Measurements from ENCODE around the gene MTOR. TPM values are rescaled to one million over a fixed set of nuclear protein-coding genes. Genes with fewer than 3 reads are reported as not detected.

MTOR gene
- total and polyA plus RNA-seq, 2 donors (not counting 1 experiment from before 2014, with no cell fraction given) = 30.7 to 50.7 TPM

DNA sequence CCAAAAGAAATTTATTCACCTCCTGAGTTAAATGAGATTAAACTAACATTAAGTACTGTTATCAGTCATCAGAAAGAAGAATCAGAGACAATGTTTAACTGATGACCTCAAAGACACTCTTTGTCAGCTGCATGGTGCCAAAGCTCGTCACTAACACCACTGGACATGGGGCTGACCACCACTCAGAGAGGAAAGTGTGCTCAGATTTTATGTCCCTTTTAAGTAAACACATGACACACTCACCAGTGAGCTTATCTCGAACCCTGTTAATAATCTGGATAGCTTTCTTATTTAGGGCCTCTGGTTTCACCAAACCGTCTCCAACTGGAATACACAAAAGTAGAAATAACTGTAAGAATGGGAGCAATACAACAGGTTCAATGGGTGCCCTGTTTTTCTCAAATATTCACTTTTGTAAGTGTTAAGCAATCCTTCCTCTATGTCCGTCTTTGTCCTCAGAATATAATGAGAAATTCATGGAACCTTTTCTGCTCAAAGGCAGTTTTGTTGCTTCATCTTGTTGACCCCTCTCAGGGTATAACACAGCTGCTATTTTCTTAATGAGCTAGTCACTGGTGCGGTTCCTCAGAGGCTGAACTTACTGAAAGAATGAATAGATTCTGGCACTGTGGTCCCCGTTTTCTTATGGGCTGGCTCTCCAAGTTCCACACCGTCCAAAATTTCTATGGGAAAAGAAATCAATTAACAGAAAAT is 153.1 kb downstream of the MTOR start:
- no peak overlapping the region for H2AFZ ChIP-seq (ENCODE audit: insufficient read depth, low read depth, low read length, poor library complexity, severe bottlenecking)
- DNase-seq (no peak), ATAC-seq (ENCODE audit: low read depth) (no peak)
- WGBS (ENCODE audit: insufficient coverage) = 100% methylated on average over 2 of the region's 7 CpGs
- no peak overlapping the region for H3K9ac ChIP-seq (ENCODE audit: low read length)
- H3K27me3 Mint-ChIP-seq = no peaks in the 10 kb centered on the region
- H3K27ac Mint-ChIP-seq = no peak overlapping the region
- no peak overlapping the region for H3K4me2 ChIP-seq (replicated peaks; ENCODE audit: low read depth, low read length, poor library complexity, severe bottlenecking)
- no peak overlapping the region for H3K4me3 ChIP-seq (ENCODE audit: control extremely low read depth in 1 of 5, extremely low read depth in 1 of 5, insufficient read depth in 1 of 5, low read depth in 2 of 5, low read length in 4 of 5)
- H3K9me3 Mint-ChIP-seq (ENCODE audit: insufficient read depth) = no peaks in the 10 kb centered on the region
- no peak overlapping the region for H3K27ac ChIP-seq (ENCODE audit: low read length in 2 of 2)
- CTCF ChIA-PET = interaction anchor here (1.2 to 1.6 kb wide), 2 partner anchors 11 to 72 kb away, joined by 3 to 4 read pairs; no protein-coding TSS in a partner anchor
- POLR2A ChIA-PET = no interaction called here
- H3K36me3 ChIP-seq (replicated peaks in 1 of 2; ENCODE audit: control extremely low read depth in 1 of 2, control insufficient read depth in 1 of 2, extremely low read depth in 1 of 2, insufficient read depth in 2 of 2, low read length in 1 of 2) = peaks cover 1 to 49% of the 10 kb centered on the region in 2 experiments
- H4K20me1 ChIP-seq (ENCODE audit: control insufficient read depth, insufficient read depth, low read length, poor library complexity, severe bottlenecking) = no peaks in the 10 kb centered on the region
- no peaks in the 10 kb centered on the region for H3K4me1 ChIP-seq (ENCODE audit: control insufficient read depth in 2 of 2, insufficient read depth in 2 of 2, low read length in 2 of 2)
- TF ChIP-seq EZH2 (IDR thresholded peaks at IDR 0.05; ENCODE audit: borderline replicate concordance, insufficient read depth, low read depth, low read length, poor library complexity, severe bottlenecking) = no peak
- TF ChIP-seq, protein P1, sequence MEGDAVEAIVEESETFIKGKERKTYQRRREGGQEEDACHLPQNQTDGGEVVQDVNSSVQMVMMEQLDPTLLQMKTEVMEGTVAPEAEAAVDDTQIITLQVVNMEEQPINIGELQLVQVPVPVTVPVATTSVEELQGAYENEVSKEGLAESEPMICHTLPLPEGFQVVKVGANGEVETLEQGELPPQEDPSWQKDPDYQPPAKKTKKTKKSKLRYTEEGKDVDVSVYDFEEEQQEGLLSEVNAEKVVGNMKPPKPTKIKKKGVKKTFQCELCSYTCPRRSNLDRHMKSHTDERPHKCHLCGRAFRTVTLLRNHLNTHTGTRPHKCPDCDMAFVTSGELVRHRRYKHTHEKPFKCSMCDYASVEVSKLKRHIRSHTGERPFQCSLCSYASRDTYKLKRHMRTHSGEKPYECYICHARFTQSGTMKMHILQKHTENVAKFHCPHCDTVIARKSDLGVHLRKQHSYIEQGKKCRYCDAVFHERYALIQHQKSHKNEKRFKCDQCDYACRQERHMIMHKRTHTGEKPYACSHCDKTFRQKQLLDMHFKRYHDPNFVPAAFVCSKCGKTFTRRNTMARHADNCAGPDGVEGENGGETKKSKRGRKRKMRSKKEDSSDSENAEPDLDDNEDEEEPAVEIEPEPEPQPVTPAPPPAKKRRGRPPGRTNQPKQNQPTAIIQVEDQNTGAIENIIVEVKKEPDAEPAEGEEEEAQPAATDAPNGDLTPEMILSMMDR (IDR thresholded peaks at IDR 0.05) = no peak
- no peaks in the 10 kb centered on the region for H3K27me3 ChIP-seq (replicated peaks in 1 of 4; ENCODE audit: control extremely low read depth in 1 of 4, control insufficient read depth in 3 of 4, insufficient read depth in 4 of 4, low read length in 3 of 4)
- H3K9me3 ChIP-seq (ENCODE audit: control extremely low read depth in 1 of 3, control insufficient read depth in 2 of 3, insufficient read depth in 1 of 3, low read length in 2 of 3) = no peaks in the 10 kb centered on the region
- H3K4me1 Mint-ChIP-seq = no peaks in the 10 kb centered on the region
- intact Hi-C loops (cut with micrococcal nuclease) = no loop called here
- H3K4me3 Mint-ChIP-seq = no peak overlapping the region
- H3K79me2 ChIP-seq (ENCODE audit: control insufficient read depth, insufficient read depth, low read length) = no peaks in the 10 kb centered on the region

DNA sequence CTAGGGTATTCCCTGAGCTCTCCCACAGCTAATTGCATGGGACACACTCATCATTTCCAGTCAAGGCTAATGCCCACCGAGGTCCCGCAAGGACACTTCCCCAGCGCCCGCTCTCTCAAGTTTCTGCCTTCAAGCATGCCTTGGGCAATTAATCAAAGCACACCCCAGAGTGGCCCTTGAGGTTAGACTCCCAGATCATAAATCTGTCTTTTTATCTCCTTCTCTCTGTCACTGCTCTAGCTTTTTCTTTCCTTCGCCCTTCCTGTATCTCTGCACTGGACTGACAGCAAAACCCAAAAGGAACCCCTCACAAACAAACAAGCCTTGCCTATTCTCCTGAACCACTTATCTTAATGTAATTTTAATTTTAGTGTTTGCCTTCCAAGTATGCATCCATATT is 154.8 kb downstream of the MTOR start:
- Histone ChIP-seq H3K4me3 (ENCODE audit: control extremely low read depth in 1 of 5, extremely low read depth in 1 of 5, insufficient read depth in 1 of 5, low read depth in 2 of 5, low read length in 4 of 5) (no peak overlapping the region), H3K9ac (ENCODE audit: low read length) (no peak overlapping the region), H3K9me3 (ENCODE audit: control extremely low read depth in 1 of 3, control insufficient read depth in 2 of 3, insufficient read depth in 1 of 3, low read length in 2 of 3) (no peaks in the 10 kb centered on the region), H3K4me1 (ENCODE audit: control insufficient read depth in 2 of 2, insufficient read depth in 2 of 2, low read length in 2 of 2) (no peaks in the 10 kb centered on the region), H2AFZ (ENCODE audit: insufficient read depth, low read depth, low read length, poor library complexity, severe bottlenecking) (no peak overlapping the region), H3K79me2 (ENCODE audit: control insufficient read depth, insufficient read depth, low read length) (no peaks in the 10 kb centered on the region), H3K27me3 (replicated peaks in 1 of 4; ENCODE audit: control extremely low read depth in 1 of 4, control insufficient read depth in 3 of 4, insufficient read depth in 4 of 4, low read length in 3 of 4) (no peaks in the 10 kb centered on the region), H3K27ac (ENCODE audit: low read length in 2 of 2) (no peak overlapping the region), H3K4me2 (replicated peaks; ENCODE audit: low read depth, low read length, poor library complexity, severe bottlenecking) (no peak overlapping the region), H4K20me1 (ENCODE audit: control insufficient read depth, insufficient read depth, low read length, poor library complexity, severe bottlenecking) (no peaks in the 10 kb centered on the region), H3K36me3 (replicated peaks in 1 of 2; ENCODE audit: control extremely low read depth in 1 of 2, control insufficient read depth in 1 of 2, extremely low read depth in 1 of 2, insufficient read depth in 2 of 2, low read length in 1 of 2) (peaks cover 1 to 36% of the 10 kb centered on the region in 2 experiments)
- no peak overlapping the region for H3K4me3 Mint-ChIP-seq
- intact Hi-C loops (cut with micrococcal nuclease) = no loop called here
- ATAC-seq (ENCODE audit: low read depth) (no peak), DNase-seq (no peak)
- TF ChIP-seq, protein P1 (IDR thresholded peaks at IDR 0.05) = no peak
- no peak for TF ChIP-seq EZH2 (IDR thresholded peaks at IDR 0.05; ENCODE audit: borderline replicate concordance, insufficient read depth, low read depth, low read length, poor library complexity, severe bottlenecking)
- H3K27ac Mint-ChIP-seq = no peak overlapping the region
- H3K9me3 Mint-ChIP-seq (ENCODE audit: insufficient read depth) = no peaks in the 10 kb centered on the region
- WGBS (ENCODE audit: insufficient coverage) = 97% methylated on average over 4 of the region's 5 CpGs
- ChIA-PET POLR2A (no interaction called here), CTCF (interaction anchor here (0.6 to 1.4 kb wide), 3 partner anchors 9 to 538 kb away, joined by 3 to 4 read pairs (median 4); no protein-coding TSS in a partner anchor)
- no peaks in the 10 kb centered on the region for H3K27me3 Mint-ChIP-seq
- no peaks in the 10 kb centered on the region for H3K4me1 Mint-ChIP-seq
